ENCODE results near the gene NFIC.
A peak's percentile ranks its signal among the peaks of the same experiment; 100 is the strongest.

NFIC gene

DNA sequence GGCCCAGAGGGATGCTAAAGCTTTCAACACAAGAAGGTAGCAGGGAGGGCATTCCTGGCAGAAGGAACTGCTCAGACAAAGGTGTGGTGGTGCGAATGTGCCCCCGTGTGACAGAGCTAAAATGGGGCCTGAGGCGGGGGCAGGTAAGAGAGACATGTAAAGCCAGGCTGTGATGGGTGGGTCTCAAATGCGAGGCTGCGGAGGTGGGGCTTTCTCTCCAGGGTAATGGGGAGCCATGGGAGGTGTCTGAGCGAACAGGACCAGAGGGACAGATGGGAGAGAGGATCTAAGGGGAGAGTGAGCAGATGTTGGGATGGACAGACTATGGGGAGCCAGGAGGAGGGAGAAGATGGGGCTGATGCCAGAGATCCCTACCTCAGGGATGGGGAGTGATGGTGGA, 44.7 kb upstream of the NFIC start:
- Histone ChIP-seq H3K36me3 (no peaks in the 10 kb centered on the region), H3K4me3 (ENCODE audit: low read depth, low read length) (no peak overlapping the region), H3K27me3 (ENCODE audit: insufficient read depth, low read depth, severe bottlenecking) (no peaks in the 10 kb centered on the region), H3K9me3 (ENCODE audit: severe bottlenecking) (no peaks in the 10 kb centered on the region), H3K27ac (no peak overlapping the region)
- TF ChIP-seq, protein P1, sequence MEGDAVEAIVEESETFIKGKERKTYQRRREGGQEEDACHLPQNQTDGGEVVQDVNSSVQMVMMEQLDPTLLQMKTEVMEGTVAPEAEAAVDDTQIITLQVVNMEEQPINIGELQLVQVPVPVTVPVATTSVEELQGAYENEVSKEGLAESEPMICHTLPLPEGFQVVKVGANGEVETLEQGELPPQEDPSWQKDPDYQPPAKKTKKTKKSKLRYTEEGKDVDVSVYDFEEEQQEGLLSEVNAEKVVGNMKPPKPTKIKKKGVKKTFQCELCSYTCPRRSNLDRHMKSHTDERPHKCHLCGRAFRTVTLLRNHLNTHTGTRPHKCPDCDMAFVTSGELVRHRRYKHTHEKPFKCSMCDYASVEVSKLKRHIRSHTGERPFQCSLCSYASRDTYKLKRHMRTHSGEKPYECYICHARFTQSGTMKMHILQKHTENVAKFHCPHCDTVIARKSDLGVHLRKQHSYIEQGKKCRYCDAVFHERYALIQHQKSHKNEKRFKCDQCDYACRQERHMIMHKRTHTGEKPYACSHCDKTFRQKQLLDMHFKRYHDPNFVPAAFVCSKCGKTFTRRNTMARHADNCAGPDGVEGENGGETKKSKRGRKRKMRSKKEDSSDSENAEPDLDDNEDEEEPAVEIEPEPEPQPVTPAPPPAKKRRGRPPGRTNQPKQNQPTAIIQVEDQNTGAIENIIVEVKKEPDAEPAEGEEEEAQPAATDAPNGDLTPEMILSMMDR (IDR thresholded peaks at IDR 0.05; ENCODE audit: low read depth, low read length), result no peak
- DNase-seq, result no peak

DNA sequence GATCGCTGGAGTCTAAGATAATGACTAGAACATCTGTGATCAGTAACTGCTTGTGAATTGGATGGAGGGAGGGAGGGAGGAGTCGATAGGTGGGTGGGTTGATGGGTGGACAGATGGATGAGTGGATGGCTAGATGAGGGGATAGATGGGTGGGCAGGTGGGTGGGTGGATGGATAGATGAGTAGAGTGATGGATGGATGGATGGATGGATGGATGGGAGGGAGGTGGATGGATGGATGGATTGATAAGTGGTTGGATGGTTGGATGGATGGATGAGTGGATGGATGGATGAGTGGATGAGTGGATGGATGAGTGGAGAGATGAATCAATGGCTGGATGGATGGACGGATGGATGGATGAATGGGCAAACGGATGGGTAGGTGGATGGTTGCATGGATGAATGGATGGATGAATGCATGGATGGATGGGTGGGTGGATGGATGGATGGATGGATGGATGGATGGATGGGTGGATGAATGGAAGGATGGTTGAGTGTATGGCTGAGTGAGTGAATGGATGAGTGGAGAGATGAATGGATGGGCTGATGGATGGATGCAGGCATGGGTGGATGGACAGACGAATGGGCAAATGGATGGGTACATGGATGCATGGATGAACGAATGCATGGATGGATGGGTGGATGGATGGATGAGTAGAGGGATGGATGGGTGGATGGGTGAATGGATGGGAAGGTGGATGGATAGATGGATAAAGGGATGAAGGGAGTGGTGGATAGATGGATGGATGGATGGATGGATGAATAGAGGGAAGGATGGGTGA, 44.0 kb upstream of the NFIC start:
- TF ChIP-seq, protein P1 (IDR thresholded peaks at IDR 0.05; ENCODE audit: low read depth, low read length), result no peak
- Histone ChIP-seq H3K27me3 (ENCODE audit: insufficient read depth, low read depth, severe bottlenecking) (no peaks in the 10 kb centered on the region), H3K27ac (no peak overlapping the region), H3K9me3 (ENCODE audit: severe bottlenecking) (no peaks in the 10 kb centered on the region), H3K36me3 (no peaks in the 10 kb centered on the region), H3K4me3 (ENCODE audit: low read depth, low read length) (no peak overlapping the region)
- DNase-seq, result no peak

DNA sequence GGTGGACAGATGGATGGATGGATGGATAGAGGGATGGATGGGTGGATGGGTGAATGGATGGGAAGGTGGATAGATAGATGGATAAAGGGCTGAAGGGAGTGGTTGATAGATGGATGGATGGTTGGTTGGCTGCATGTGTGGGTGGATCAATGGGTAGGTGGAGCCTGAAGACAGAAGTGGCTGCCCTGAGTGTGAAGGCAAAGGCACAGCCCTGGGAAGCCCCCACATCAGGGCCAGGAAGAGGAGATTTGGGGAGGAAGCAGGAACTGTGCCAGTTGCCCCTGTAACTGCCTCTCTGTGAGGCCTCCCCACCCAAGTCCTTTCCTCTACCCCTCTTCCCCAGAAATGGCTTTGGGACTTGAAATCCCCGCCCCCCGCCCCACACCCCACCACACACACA, 43.4 kb upstream of the NFIC start:
- TF ChIP-seq, protein P1 (IDR thresholded peaks at IDR 0.05; ENCODE audit: low read depth, low read length), result no peak
- no peaks in the 10 kb centered on the region for H3K36me3 ChIP-seq
- H3K4me3 ChIP-seq (ENCODE audit: low read depth, low read length), result no peak overlapping the region
- H3K27ac ChIP-seq, result no peak overlapping the region
- no peaks in the 10 kb centered on the region for H3K9me3 ChIP-seq (ENCODE audit: severe bottlenecking)
- H3K27me3 ChIP-seq (ENCODE audit: insufficient read depth, low read depth, severe bottlenecking), result no peaks in the 10 kb centered on the region
- DNase-seq, result no peak

DNA sequence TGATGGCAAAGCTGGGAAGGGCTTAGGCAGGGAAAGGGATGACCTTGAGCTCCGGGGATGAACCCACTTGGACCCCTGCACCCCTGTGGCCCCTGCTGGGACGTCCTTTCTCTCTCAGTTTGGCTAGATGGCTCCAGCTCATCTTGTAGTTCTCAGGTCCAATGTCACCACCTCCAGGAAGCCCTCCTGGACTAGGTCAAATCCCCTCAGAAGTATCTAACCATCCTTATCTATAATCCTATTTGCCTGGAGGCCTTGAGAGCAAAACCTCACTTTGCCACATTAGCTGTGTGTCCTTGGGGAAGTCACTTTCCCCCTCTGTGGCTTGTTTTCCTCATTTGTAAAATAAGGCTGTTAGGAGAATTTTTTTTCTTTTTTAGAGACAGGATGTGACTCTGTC, 42.7 kb upstream of the NFIC start:
- H3K9me3 ChIP-seq (ENCODE audit: severe bottlenecking), result no peaks in the 10 kb centered on the region
- H3K27me3 ChIP-seq (ENCODE audit: insufficient read depth, low read depth, severe bottlenecking), result no peaks in the 10 kb centered on the region
- H3K4me3 ChIP-seq (ENCODE audit: low read depth, low read length), result no peak overlapping the region
- H3K36me3 ChIP-seq, result no peaks in the 10 kb centered on the region
- no peak for DNase-seq
- no peak overlapping the region for H3K27ac ChIP-seq
- TF ChIP-seq, protein P1 (IDR thresholded peaks at IDR 0.05; ENCODE audit: low read depth, low read length), result no peak

- TF ChIP-seq, protein P1 (IDR thresholded peaks at IDR 0.05; ENCODE audit: low read depth, low read length), result peak; percentile 94
Measured at GRCh38 chr19:3324405-3324856, 42.0 kb upstream of the NFIC start.

GRCh38 chr19:3325451-3325850, 40.9 kb upstream of the NFIC start:
- Histone ChIP-seq H3K36me3 (no peaks in the 10 kb centered on the region), H3K9me3 (ENCODE audit: severe bottlenecking) (no peaks in the 10 kb centered on the region), H3K4me3 (ENCODE audit: low read depth, low read length) (no peak overlapping the region), H3K27me3 (ENCODE audit: insufficient read depth, low read depth, severe bottlenecking) (no peaks in the 10 kb centered on the region), H3K27ac (no peak overlapping the region)
- DNase-seq, result no peak
- TF ChIP-seq, protein P1 (IDR thresholded peaks at IDR 0.05; ENCODE audit: low read depth, low read length), result no peak

More at GRCh38 chr19:3324405-3324856, 42.0 kb upstream of the NFIC start:
- Histone ChIP-seq H3K4me3 (ENCODE audit: low read depth, low read length) (no peak overlapping the region), H3K27me3 (ENCODE audit: insufficient read depth, low read depth, severe bottlenecking) (no peaks in the 10 kb centered on the region), H3K27ac (no peak overlapping the region), H3K9me3 (ENCODE audit: severe bottlenecking) (no peaks in the 10 kb centered on the region), H3K36me3 (no peaks in the 10 kb centered on the region)
- peak; percentile 75 for DNase-seq

Data from WERI-Rb-1 (cell line).